BJ (cell line): ENCODE results near the gene OBSCN. TPM values are rescaled to one million over a fixed set of nuclear protein-coding genes. Genes with fewer than 3 reads are reported as not detected.

Experiments used
- CTCF ChIA-PET: fragments of 350-600 bp; formaldehyde crosslinking; extraction: SDS; loops from one replicate; lab custom pipeline; 2021; ENCODE audit warnings: antibody characterized with exemption, inconsistent platforms; lab: Yijun Ruan, JAX
- POLR2A ChIA-PET: fragments of 300-600 bp; sonication (Branson Sonifier 250); formaldehyde crosslinking; extraction: SDS; loops from one replicate; lab custom pipeline; 2021; ENCODE audit warnings: antibody characterized with exemption; lab: Charles Lee
- DNase-seq: peaks from one replicate; pipeline ENCODE4 v3.0.0-alpha.2; 2011; ENCODE audit warnings: low read depth
- H3K27me3 ChIP-seq: 2 replicates; pipeline ENCODE4 v1.6.0; 2011; ENCODE audit warnings: low read length; ENCODE audit not compliant: control insufficient read depth, insufficient read depth
- H3K36me3 ChIP-seq: 2 replicates; pipeline ENCODE4 v1.5.1; 2011; ENCODE audit warnings: low read length; ENCODE audit not compliant: control insufficient read depth, insufficient read depth
- H3K4me3 ChIP-seq: 2 replicates; pipeline ENCODE4 v1.5.1; 2011; ENCODE audit warnings: low read depth, mild to moderate bottlenecking, control low read depth, low read length
- CTCF ChIP-seq: IDR thresholded peaks from 2 replicates; pipeline ENCODE4 v1.5.1; 2011; ENCODE audit warnings: low read depth, mild to moderate bottlenecking, control low read depth, inconsistent platforms, low read length, moderate library complexity; ENCODE audit not compliant: insufficient read depth
- polyA plus RNA-seq: library from polyadenylated mRNA; depleted of rRNA; stranded (reverse); fragments of >200 nt; gene quantifications from 2 replicates; pipeline ENCODE4 v1.2.3, GENCODE V29; 2011

The OBSCN gene
- polyA plus RNA-seq, 1 experiment: 2.9 TPM

- POLR2A ChIA-PET: no interaction called here
- Histone ChIP-seq H3K27me3 (no peaks in the 10 kb centered on the region), H3K4me3 (no peak overlapping the region), H3K36me3 (no peaks in the 10 kb centered on the region; the same call in 1 of the 2 replicates)
- no peak for TF ChIP-seq CTCF
- DNase-seq: no peak
- CTCF ChIA-PET: no interaction called here
Measured at GRCh38 chr1:228339766-228340685, 132.2 kb downstream of the OBSCN start.

GRCh38 chr1:228340686-228341449 lies 133.0 kb downstream of the OBSCN start:
- Histone ChIP-seq H3K36me3 (no peaks in the 10 kb centered on the region; the same call in 1 of the 2 replicates), H3K4me3 (no peak overlapping the region), H3K27me3 (no peaks in the 10 kb centered on the region)
- DNase-seq: no peak
- TF ChIP-seq CTCF: peak; percentile 33; the same call in 1 of the 2 replicates
- POLR2A ChIA-PET: no interaction called here
- CTCF ChIA-PET: interaction anchor here (1.2 to 1.6 kb wide), 2 partner anchors 16 to 115 kb away, joined by 3 to 4 read pairs; no protein-coding TSS in a partner anchor

- Histone ChIP-seq H3K36me3 (no peaks in the 10 kb centered on the region; the same call in 1 of the 2 replicates), H3K4me3 (no peak overlapping the region), H3K27me3 (no peaks in the 10 kb centered on the region)
- ChIA-PET POLR2A (no interaction called here), CTCF (interaction anchor here (1.2 to 1.6 kb wide), 2 partner anchors 16 to 114 kb away, joined by 3 to 4 read pairs; no protein-coding TSS in a partner anchor)
- DNase-seq: no peak
- TF ChIP-seq CTCF: no peak
Measured at GRCh38 chr1:228341450-228341813, 133.6 kb downstream of the OBSCN start.

- Histone ChIP-seq H3K4me3 (no peak overlapping the region), H3K36me3 (no peaks in the 10 kb centered on the region; the same call in 1 of the 2 replicates), H3K27me3 (no peaks in the 10 kb centered on the region)
- CTCF ChIA-PET: interaction anchor here (1.2 to 1.6 kb wide), 2 partner anchors 15 to 114 kb away, joined by 3 to 4 read pairs; no protein-coding TSS in a partner anchor
- no peak for TF ChIP-seq CTCF
- POLR2A ChIA-PET: no interaction called here
- DNase-seq: no peak
Measured at GRCh38 chr1:228341814-228342626, 134.2 kb downstream of the OBSCN start.
